PFSK-1 (cell line): ENCODE data around the gene BAHCC1.

Experiments used
- FOXP2 ChIP-seq: optimal IDR thresholded peaks from 2 replicates; pipeline ENCODE3; 2011; ENCODE audit warnings: borderline replicate concordance, control low read depth, inconsistent platforms; ENCODE audit not compliant: insufficient read depth; ENCODE audit errors: extremely low read length, extremely low read depth
- POLR2AphosphoS5 ChIP-seq: IDR thresholded peaks from 2 replicates; pipeline ENCODE4 v1.6.1; 2012; ENCODE audit warnings: low read depth, mild to moderate bottlenecking, control low read depth, low read length, moderate library complexity
- SIN3A ChIP-seq: IDR thresholded peaks from 2 replicates; pipeline ENCODE4 v1.6.1; 2012; ENCODE audit warnings: mild to moderate bottlenecking, low read length, moderate library complexity, borderline replicate concordance; ENCODE audit not compliant: insufficient read depth
- TF ChIP-seq, protein P1 (sequence below), 2 experiments: IDR thresholded peaks; 2 replicates each; pipeline versions ENCODE4 v1.6.1 to v1.8.0; 2011 to 2012; ENCODE audit warnings: low read depth in 2 of 2, low read length in 2 of 2, control low read depth in 1 of 2, inconsistent platforms in 1 of 2, mild to moderate bottlenecking in 1 of 2, moderate library complexity in 1 of 2; ENCODE audit not compliant: insufficient read depth in 1 of 2

- TF ChIP-seq SIN3A (no peak), POLR2AphosphoS5 (no peak), FOXP2 (no peak)
- TF ChIP-seq, protein P1, sequence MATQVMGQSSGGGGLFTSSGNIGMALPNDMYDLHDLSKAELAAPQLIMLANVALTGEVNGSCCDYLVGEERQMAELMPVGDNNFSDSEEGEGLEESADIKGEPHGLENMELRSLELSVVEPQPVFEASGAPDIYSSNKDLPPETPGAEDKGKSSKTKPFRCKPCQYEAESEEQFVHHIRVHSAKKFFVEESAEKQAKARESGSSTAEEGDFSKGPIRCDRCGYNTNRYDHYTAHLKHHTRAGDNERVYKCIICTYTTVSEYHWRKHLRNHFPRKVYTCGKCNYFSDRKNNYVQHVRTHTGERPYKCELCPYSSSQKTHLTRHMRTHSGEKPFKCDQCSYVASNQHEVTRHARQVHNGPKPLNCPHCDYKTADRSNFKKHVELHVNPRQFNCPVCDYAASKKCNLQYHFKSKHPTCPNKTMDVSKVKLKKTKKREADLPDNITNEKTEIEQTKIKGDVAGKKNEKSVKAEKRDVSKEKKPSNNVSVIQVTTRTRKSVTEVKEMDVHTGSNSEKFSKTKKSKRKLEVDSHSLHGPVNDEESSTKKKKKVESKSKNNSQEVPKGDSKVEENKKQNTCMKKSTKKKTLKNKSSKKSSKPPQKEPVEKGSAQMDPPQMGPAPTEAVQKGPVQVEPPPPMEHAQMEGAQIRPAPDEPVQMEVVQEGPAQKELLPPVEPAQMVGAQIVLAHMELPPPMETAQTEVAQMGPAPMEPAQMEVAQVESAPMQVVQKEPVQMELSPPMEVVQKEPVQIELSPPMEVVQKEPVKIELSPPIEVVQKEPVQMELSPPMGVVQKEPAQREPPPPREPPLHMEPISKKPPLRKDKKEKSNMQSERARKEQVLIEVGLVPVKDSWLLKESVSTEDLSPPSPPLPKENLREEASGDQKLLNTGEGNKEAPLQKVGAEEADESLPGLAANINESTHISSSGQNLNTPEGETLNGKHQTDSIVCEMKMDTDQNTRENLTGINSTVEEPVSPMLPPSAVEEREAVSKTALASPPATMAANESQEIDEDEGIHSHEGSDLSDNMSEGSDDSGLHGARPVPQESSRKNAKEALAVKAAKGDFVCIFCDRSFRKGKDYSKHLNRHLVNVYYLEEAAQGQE (IDR thresholded peaks at IDR 0.05; ENCODE audit: insufficient read depth in 1 of 2, low read depth in 2 of 2, low read length in 2 of 2): no peak
These were observed 49.5 kb downstream of the BAHCC1 start for GRCh38 chr17:81444610-81445339.
